Erythroblast (primary cell): ENCODE results near the gene ETV5.

Experiments used
- GATA1 ChIP-seq: IDR thresholded peaks from 2 replicates; pipeline ENCODE4 v1.6.1; 2011; ENCODE audit warnings: low read depth, mild to moderate bottlenecking, control low read depth, low read length, moderate library complexity
- POLR2A ChIP-seq: IDR thresholded peaks from 2 replicates; pipeline ENCODE4 v1.6.1; 2011; ENCODE audit warnings: mild to moderate bottlenecking, low read length

- no peak for TF ChIP-seq POLR2A
- no peak for TF ChIP-seq GATA1
Measured at GRCh38 chr3:186044427-186044826, 64.5 kb downstream of the ETV5 start.
